DND-41 (cell line): ENCODE measurements around the gene PLEKHG5.

Source experiments
- ATAC-seq: fragments of 200-7000 bp; cut with Tn5 transposase; 3 replicates; pipeline ENCODE4 v1.9.1; 2021; ENCODE audit warnings: low read depth; ENCODE audit not compliant: insufficient read depth
- DNase-seq: peaks from one replicate; pipeline ENCODE4 v3.0.0-alpha.2; 2020
- H2AFZ ChIP-seq: 2 replicates; pipeline ENCODE4 v1.6.0; 2012; ENCODE audit warnings: low read depth, low read length
- H3K27ac ChIP-seq: 2 replicates; pipeline ENCODE4 v1.5.1; 2012; ENCODE audit warnings: low read length, inconsistent platforms
- H3K27me3 ChIP-seq: fragments of 200-600 bp; sonication (generic); 2 replicates; pipeline ENCODE4 v1.6.0; 2012; ENCODE audit warnings: low read length, mild to moderate bottlenecking, inconsistent platforms; ENCODE audit not compliant: insufficient read depth, poor library complexity
- H3K36me3 ChIP-seq: 2 replicates; pipeline ENCODE4 v1.5.1; 2012; ENCODE audit warnings: low read length, inconsistent platforms; ENCODE audit not compliant: insufficient read depth
- H3K4me1 ChIP-seq: 2 replicates; pipeline ENCODE4 v1.5.1; 2012; ENCODE audit warnings: mild to moderate bottlenecking, low read length; ENCODE audit not compliant: insufficient read depth
- H3K4me2 ChIP-seq: 2 replicates; pipeline ENCODE4 v1.6.0; 2012; ENCODE audit warnings: mild to moderate bottlenecking, moderate library complexity, low read length, inconsistent platforms; ENCODE audit not compliant: insufficient read depth
- H3K4me3 ChIP-seq, 2 experiments: fragments of 200-600 bp in 1 of 2; shearing (Covaris generic) in 1 of 2; 2 replicates each; pipeline ENCODE4 v1.5.1; 2012 to 2016; ENCODE audit warnings: inconsistent platforms in 2 of 2, low read length in 2 of 2, mild to moderate bottlenecking in 2 of 2, low read depth in 1 of 2, moderate library complexity in 1 of 2
- H3K79me2 ChIP-seq: 2 replicates; pipeline ENCODE4 v1.6.0; 2012; ENCODE audit warnings: low read length, inconsistent platforms; ENCODE audit not compliant: insufficient read depth
- H3K9ac ChIP-seq: 2 replicates; pipeline ENCODE4 v1.6.0; 2012; ENCODE audit warnings: low read depth, mild to moderate bottlenecking, inconsistent platforms, low read length, moderate library complexity
- H3K9me3 ChIP-seq: 2 replicates; pipeline ENCODE4 v1.5.1; 2012; ENCODE audit warnings: low read length, moderate library complexity, mild to moderate bottlenecking, inconsistent platforms; ENCODE audit not compliant: insufficient read depth, severe bottlenecking
- H4K20me1 ChIP-seq: 2 replicates; pipeline ENCODE4 v1.6.0; 2012; ENCODE audit warnings: low read length; ENCODE audit not compliant: insufficient read depth
- EZH2 ChIP-seq: IDR thresholded peaks from 3 replicates; pipeline ENCODE4 v1.6.1; 2012; ENCODE audit warnings: borderline replicate concordance, low read depth, mild to moderate bottlenecking, moderate library complexity, low read length, inconsistent platforms; ENCODE audit not compliant: severe bottlenecking
- TF ChIP-seq, protein P1 (sequence below): IDR thresholded peaks from 2 replicates; pipeline ENCODE4 v1.5.1; 2012; ENCODE audit warnings: borderline replicate concordance, low read length, moderate library complexity, mild to moderate bottlenecking; ENCODE audit not compliant: poor library complexity, severe bottlenecking; ENCODE audit errors: extremely low read depth

The PLEKHG5 gene

DNA sequence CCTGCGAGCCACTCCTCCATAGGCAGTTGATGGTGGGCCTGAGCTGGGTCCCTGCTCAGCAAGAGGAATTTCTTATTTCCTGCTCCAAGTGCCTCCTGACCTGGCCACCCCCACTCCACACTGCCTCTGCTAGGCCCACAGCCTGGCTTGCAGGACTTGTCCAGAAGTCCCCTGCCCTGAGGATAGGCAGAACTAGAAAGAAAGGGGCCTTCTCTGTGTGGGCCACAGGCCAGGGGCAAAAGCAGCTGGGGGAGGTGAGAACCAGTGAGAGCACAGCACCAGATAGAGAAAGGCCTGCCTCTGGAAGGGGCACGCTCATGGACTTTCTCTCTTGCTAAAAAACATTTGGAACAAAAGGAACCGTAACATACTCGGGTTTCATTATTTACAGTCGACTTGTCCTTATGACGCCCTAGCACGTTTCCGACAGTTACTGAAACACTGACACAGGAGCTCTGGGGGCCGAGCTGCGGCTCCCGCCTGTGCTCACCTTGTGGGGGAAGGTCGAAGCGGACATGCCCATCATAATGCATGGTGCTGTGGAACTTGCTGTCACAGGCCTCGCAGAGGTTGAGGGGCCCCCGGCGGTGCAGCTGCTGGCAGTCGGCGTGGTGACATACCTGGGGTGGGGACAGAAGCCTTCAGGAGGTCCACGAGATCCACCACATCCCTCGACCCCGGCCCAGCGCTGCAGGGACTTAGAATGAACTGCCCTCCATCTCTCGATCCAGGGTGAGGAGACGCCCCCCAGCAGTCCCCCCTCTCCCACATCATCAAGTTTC lies 14.2 kb downstream of the PLEKHG5 start:
- Histone ChIP-seq H3K4me3 (no peak overlapping the region), H2AFZ (no peak overlapping the region), H3K36me3 (no peaks in the 10 kb centered on the region), H3K27ac (no peak overlapping the region), H3K9me3 (no peaks in the 10 kb centered on the region), H4K20me1 (no peaks in the 10 kb centered on the region; the same call in 1 of the 2 replicates), H3K4me1 (no peaks in the 10 kb centered on the region), H3K27me3 (no peaks in the 10 kb centered on the region), H3K9ac (no peak overlapping the region), H3K79me2 (no peaks in the 10 kb centered on the region), H3K4me2 (no peak overlapping the region)
- no peak for DNase-seq
- no peak for ATAC-seq
- TF ChIP-seq EZH2 = no peak
- TF ChIP-seq, protein P1, sequence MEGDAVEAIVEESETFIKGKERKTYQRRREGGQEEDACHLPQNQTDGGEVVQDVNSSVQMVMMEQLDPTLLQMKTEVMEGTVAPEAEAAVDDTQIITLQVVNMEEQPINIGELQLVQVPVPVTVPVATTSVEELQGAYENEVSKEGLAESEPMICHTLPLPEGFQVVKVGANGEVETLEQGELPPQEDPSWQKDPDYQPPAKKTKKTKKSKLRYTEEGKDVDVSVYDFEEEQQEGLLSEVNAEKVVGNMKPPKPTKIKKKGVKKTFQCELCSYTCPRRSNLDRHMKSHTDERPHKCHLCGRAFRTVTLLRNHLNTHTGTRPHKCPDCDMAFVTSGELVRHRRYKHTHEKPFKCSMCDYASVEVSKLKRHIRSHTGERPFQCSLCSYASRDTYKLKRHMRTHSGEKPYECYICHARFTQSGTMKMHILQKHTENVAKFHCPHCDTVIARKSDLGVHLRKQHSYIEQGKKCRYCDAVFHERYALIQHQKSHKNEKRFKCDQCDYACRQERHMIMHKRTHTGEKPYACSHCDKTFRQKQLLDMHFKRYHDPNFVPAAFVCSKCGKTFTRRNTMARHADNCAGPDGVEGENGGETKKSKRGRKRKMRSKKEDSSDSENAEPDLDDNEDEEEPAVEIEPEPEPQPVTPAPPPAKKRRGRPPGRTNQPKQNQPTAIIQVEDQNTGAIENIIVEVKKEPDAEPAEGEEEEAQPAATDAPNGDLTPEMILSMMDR = no peak

DNA sequence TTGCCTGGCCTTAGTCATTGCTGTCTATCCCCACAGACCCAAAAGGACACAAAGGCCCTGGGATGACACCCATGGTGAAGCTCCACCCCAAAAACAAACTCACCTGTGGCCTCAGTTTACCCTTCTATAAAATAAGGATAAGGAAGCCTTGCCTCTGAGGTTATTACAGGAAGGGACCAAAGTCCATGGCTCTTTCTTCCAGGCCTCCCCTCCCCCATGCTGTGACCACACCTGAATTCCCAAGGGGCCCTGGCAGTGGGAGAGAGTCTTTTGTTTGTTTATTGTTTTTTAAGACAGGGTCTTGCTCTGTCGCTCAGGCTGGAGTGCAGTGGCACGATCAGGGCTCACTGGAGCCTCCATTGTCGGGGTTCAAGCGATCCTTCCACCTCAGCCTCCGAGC lies 15.0 kb downstream of the PLEKHG5 start:
- ATAC-seq = no peak
- no peak overlapping the region for H3K9ac ChIP-seq

DNA sequence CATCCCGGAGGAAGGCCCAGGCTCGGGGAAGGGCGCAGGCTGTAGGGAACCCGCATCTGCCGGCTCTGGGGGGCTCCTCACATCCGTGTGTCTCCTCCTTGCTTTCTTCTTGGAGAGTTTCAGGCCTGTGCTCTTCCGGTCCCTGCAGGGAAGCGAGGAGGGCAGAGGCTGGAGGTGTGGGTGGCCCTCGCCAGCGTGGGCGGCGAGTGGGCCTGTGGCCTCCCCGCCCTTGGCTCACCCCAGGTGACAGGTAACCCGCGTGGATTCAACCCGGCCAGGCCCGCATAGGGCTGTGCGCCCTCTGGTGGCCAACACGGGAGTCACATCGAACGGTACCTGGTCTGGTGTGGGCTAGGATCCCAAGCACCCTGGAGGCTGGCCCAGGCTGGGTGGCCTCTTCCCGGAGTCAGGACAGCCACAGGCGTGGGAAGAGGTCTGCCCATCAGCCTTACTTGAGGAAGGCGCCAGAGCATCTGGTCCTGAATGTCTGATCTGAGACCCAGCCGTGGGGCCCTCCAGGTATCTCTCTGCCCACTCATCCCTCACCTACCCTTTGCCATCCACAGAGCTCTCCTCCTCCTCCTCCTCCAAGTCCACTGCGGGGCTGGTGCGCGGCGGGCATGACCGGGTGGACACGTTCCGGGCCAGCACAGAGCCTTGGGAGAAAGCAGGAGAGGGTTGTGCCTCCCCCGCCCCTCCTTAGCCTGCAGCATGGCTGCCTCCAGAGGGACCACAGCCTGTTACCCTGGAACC lies 15.9 kb downstream of the PLEKHG5 start:
- Histone ChIP-seq H3K9me3 (no peaks in the 10 kb centered on the region), H3K36me3 (no peaks in the 10 kb centered on the region), H3K27ac (no peak overlapping the region), H3K9ac (no peak overlapping the region), H4K20me1 (no peaks in the 10 kb centered on the region; the same call in 1 of the 2 replicates), H3K4me1 (no peaks in the 10 kb centered on the region), H3K79me2 (no peaks in the 10 kb centered on the region), H3K4me3 (no peak overlapping the region), H3K27me3 (no peaks in the 10 kb centered on the region), H3K4me2 (no peak overlapping the region), H2AFZ (no peak overlapping the region; the same call in 1 of the 2 replicates)
- ATAC-seq = peak; percentile 91
- peak; percentile 66 for DNase-seq
- TF ChIP-seq, protein P1 = peak; percentile 95
- no peak for TF ChIP-seq EZH2

More for the DNA sequence above, 15.0 kb downstream of the PLEKHG5 start:
- Histone ChIP-seq H3K36me3 (no peaks in the 10 kb centered on the region), H3K79me2 (no peaks in the 10 kb centered on the region), H2AFZ (no peak overlapping the region), H3K4me2 (no peak overlapping the region), H3K4me3 (no peak overlapping the region), H3K4me1 (no peaks in the 10 kb centered on the region), H4K20me1 (no peaks in the 10 kb centered on the region; the same call in 1 of the 2 replicates), H3K27me3 (no peaks in the 10 kb centered on the region), H3K27ac (no peak overlapping the region), H3K9me3 (no peaks in the 10 kb centered on the region)
- no peak for DNase-seq
- no peak for TF ChIP-seq EZH2
- TF ChIP-seq, protein P1 = no peak
